Colonic mucosa (tissue), 4 donors: ENCODE data around the gene RBBP5. TPM values are rescaled to one million over a fixed set of nuclear protein-coding genes. Genes with fewer than 3 reads are reported as not detected.

Experiments
- DNase-seq: peaks from one replicate; pipeline ENCODE4 v3.0.0-alpha.2; 2020
- H3K27ac ChIP-seq: fragments of 200-600 bp; one replicate; pipeline ENCODE4 v1.8.0; 2021
- H3K27me3 ChIP-seq: fragments of 200-600 bp; one replicate; pipeline ENCODE4 v1.8.0; 2021
- H3K36me3 ChIP-seq: fragments of 200-600 bp; one replicate; pipeline ENCODE4 v1.8.0; 2021
- H3K4me1 ChIP-seq: fragments of 200-600 bp; one replicate; pipeline ENCODE4 v1.8.0; 2021; ENCODE audit warnings: mild to moderate bottlenecking
- H3K4me3 ChIP-seq: fragments of 200-600 bp; one replicate; pipeline ENCODE4 v1.8.0; 2021
- H3K9ac ChIP-seq, 2 donors: one replicate each; pipeline ENCODE4 v1.7.0; 2013; ENCODE audit warnings: control low read depth in 2 of 2, low read depth in 2 of 2, low read length in 2 of 2
- H3K9me3 ChIP-seq: fragments of 200-600 bp; one replicate; pipeline ENCODE4 v1.8.0; 2021
- intact Hi-C: fragments of 100-400 bp; cut with DNase I; formaldehyde crosslinking; loops from one replicate; pipeline ENCODE4 v1.14.1; 2022
- total RNA-seq, 2 donors: library from RNA; stranded (reverse); fragmentation: NEBNext Ultra II Directional in 1 of 2; extraction: Animal tissue kit (Norgen Biotek cat#: 25700) in 1 of 2; gene quantifications; one replicate each; pipeline ENCODE4 v1.2.1, GENCODE V29; 2021
- TF ChIP-seq, protein P1 (sequence below): fragments of 200-600 bp; IDR thresholded peaks from one replicate; pipeline ENCODE4 v1.8.0; 2022; ENCODE audit warnings: antibody characterized with exemption, mild to moderate bottlenecking
- donor health status: healthy.
- donor health status: DM: no; HTN: no; CAD: no.
- donor health status: DM: no; HTN: no; CAD: no.

Gene RBBP5
- total RNA-seq, 2 donors from 2014 or later, result 15.1 to 17.8 TPM

DNA sequence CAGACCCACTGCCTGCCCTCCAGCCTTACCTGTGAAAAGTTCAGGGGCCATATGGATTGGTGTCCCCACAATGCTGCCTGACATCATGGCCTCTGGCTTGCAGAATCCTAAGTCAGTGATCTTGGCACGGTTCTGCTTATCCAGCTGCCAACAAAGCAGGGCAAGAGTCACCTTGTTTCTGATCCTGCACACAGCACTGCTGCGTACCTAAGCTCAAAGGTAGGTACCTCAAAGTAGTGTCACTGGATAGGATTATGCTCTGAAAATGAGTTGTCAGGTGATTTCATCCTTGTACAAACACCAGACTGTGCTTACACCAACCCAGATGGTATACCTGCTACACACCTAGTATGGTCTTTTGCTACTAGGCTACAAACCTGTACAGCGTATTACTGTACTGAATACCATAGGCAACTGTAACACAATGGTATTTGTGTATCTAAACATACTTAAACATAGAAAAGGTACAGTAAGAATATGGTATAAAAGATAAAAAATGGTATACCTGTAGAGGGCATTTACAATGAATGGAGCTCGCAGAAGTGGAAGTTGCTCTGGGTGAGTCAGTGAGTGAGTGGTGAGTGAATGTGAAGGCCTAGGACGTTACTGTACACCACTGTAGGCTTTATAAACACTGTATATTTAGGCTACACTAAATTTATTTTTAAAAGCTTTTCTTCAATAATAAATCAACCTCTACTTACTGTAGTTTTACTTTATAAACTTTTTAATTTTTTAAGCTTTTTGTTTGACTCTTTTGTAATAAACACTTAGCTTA lies 29.1 kb upstream of the RBBP5 start:
- TF ChIP-seq, protein P1, sequence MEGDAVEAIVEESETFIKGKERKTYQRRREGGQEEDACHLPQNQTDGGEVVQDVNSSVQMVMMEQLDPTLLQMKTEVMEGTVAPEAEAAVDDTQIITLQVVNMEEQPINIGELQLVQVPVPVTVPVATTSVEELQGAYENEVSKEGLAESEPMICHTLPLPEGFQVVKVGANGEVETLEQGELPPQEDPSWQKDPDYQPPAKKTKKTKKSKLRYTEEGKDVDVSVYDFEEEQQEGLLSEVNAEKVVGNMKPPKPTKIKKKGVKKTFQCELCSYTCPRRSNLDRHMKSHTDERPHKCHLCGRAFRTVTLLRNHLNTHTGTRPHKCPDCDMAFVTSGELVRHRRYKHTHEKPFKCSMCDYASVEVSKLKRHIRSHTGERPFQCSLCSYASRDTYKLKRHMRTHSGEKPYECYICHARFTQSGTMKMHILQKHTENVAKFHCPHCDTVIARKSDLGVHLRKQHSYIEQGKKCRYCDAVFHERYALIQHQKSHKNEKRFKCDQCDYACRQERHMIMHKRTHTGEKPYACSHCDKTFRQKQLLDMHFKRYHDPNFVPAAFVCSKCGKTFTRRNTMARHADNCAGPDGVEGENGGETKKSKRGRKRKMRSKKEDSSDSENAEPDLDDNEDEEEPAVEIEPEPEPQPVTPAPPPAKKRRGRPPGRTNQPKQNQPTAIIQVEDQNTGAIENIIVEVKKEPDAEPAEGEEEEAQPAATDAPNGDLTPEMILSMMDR, result no peak
- no peak overlapping the region for H3K4me3 ChIP-seq
- no peaks in the 10 kb centered on the region for H3K4me1 ChIP-seq
- no peaks in the 10 kb centered on the region for H3K36me3 ChIP-seq
- no peaks in the 10 kb centered on the region for H3K27me3 ChIP-seq
- DNase-seq, result no peak
- H3K9ac ChIP-seq, result no peak overlapping the region
- H3K9me3 ChIP-seq, result no peaks in the 10 kb centered on the region
- intact Hi-C loops, result no loop called here
- H3K27ac ChIP-seq, result no peak overlapping the region

- H3K4me3 ChIP-seq, result no peak overlapping the region
- H3K36me3 ChIP-seq, result no peaks in the 10 kb centered on the region
- DNase-seq, result no peak
- H3K9ac ChIP-seq, result no peak overlapping the region
- H3K9me3 ChIP-seq, result no peaks in the 10 kb centered on the region
- intact Hi-C loops, result loop anchor here (10.0 kb wide), 1 partner anchor 107 kb away; no protein-coding TSS in a partner anchor
- H3K4me1 ChIP-seq, result no peaks in the 10 kb centered on the region
- H3K27ac ChIP-seq, result no peak overlapping the region
- H3K27me3 ChIP-seq, result no peaks in the 10 kb centered on the region
- TF ChIP-seq, protein P1, result no peak
These were observed 25.5 kb upstream of the RBBP5 start for GRCh38 chr1:205147191-205147835.

GRCh38 chr1:205144751-205145150 lies 23.0 kb upstream of the RBBP5 start:
- Histone ChIP-seq H3K4me3 (no peak overlapping the region), H3K27ac (no peak overlapping the region), H3K36me3 (no peaks in the 10 kb centered on the region), H3K9me3 (no peaks in the 10 kb centered on the region), H3K27me3 (no peaks in the 10 kb centered on the region), H3K9ac (no peak overlapping the region), H3K4me1 (peaks cover 6% of the 10 kb centered on the region)
- intact Hi-C loops, result loop anchor here (5.0 to 10.0 kb wide), 2 partner anchors 110 to 157 kb away; no protein-coding TSS in a partner anchor
- DNase-seq, result no peak
- TF ChIP-seq, protein P1, result no peak

- no peak overlapping the region for H3K27ac ChIP-seq
- no peak for DNase-seq
- H3K9ac ChIP-seq, result no peak overlapping the region
- H3K36me3 ChIP-seq, result no peaks in the 10 kb centered on the region
- H3K27me3 ChIP-seq, result no peaks in the 10 kb centered on the region
- H3K4me1 ChIP-seq, result peaks cover 6% of the 10 kb centered on the region
- H3K4me3 ChIP-seq, result no peak overlapping the region
- TF ChIP-seq, protein P1, result no peak
- intact Hi-C loops, result loop anchor here (5.0 to 10.0 kb wide), 2 partner anchors 111 to 157 kb away; no protein-coding TSS in a partner anchor
- no peaks in the 10 kb centered on the region for H3K9me3 ChIP-seq
These were observed 22.4 kb upstream of the RBBP5 start for GRCh38 chr1:205144046-205144720.

DNA sequence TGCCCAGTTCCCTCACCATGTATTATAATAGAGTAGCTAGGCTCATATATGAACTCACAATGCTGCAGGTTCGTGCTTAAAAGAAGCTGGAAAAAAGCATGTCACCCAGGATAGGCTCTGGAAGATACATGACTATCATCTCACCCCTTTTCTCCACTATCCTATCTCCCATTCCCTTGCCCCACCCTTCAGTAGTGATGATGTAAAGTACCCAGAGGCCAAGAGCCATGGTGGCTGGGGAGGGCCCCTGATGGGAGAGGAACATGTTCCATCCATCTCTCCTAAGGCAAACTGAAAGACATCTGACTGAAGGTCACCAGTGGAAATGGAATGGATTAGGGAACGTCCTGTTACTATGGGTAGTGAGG lies 20.3 kb upstream of the RBBP5 start:
- H3K4me1 ChIP-seq, result peaks cover 6% of the 10 kb centered on the region
- no peaks in the 10 kb centered on the region for H3K36me3 ChIP-seq
- no peak for DNase-seq
- H3K27ac ChIP-seq, result no peak overlapping the region
- no peak overlapping the region for H3K9ac ChIP-seq
- no peaks in the 10 kb centered on the region for H3K27me3 ChIP-seq
- H3K4me3 ChIP-seq, result no peak overlapping the region
- TF ChIP-seq, protein P1, result no peak
- H3K9me3 ChIP-seq, result no peaks in the 10 kb centered on the region
- intact Hi-C loops, result loop anchor here (5.0 to 10.0 kb wide), 2 partner anchors 113 to 155 kb away; no protein-coding TSS in a partner anchor
